Smooth muscle cell of the brain vasculature (primary cell): ENCODE measurements around the gene SH2D5.
"Not testable (repeated sequence)": the region's sequence is repeated elsewhere in the genome, so short reads cannot be mapped to it uniquely, and the experiment has no call there.

Experiments used
- DNase-seq: peaks from one replicate; pipeline ENCODE4 v3.0.0-alpha.2; 2012; ENCODE audit warnings: low read depth, low spot score

SH2D5 gene

GRCh38 chr1:20728371-20729154 is 3.9 kb downstream of the SH2D5 start:
- no peak for DNase-seq

DNA sequence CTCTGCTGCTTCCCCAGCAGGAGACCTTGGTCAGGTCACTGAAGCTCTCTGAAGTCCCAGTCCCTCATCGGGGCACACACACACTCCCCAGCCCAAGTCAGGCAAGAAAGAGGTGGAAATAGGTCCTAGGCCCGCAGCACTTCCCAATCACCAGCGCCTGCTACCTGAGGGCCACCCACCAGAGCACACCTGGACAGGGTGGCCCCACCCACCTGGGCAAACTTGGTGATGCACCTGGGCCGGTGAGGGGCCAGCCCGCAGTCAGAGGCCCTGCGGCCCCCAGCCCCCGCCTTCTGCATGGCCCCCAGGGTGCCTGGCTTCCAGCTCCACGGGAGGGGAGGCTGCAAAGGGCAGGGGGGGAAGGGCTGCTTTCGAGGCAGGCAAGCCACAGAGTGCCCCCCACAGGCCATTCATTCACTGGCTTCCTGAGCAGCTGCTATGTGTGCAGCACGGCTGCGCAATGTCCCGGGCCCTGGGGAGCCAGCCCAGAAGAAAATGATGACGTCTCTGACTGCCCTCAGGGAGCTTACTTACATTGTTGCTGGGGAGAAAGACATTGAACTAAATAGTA is 4.7 kb downstream of the SH2D5 start:
- no peak for DNase-seq

DNA sequence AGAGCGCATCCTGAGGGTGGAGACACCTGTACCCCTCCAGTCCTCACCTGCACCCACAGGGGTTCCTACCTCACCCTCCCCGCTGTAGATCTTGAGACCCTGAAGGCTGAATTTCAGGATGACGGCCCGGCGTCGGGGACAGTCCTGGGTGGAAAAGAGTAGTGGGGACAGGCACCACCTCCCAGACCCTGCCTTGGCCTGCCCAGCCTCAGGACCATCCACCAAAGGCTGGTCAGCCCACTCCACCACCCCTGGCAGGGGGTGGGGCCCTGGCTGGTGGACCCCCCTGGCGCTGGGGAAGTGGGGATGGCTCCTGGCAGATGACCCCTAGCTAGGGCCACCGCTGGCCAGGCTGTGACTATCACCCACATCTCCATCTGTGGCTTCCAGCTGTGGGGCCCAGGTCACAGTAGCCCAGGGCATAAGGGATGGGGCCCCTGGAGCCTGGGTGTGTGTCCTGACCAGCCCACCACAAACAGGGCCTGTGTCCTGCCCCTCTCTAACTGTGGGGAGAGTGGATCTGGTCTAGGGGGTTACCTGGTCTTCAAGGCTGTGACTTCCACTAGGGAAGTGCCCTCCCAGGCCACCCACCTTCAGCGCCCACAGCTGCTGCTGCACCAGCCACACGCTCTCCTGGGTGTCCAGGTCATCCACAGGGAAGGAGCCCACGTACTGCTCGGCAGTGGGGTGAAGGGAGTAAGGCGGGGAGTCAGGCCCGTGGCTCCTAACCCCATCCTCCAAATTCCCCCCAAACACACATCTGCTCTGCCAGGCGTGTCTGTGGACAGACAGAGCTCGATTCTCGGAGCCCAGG is 5.4 kb downstream of the SH2D5 start:
- DNase-seq: no peak

- no peak for DNase-seq
Observed at GRCh38 chr1:20726118-20726911, 6.2 kb downstream of the SH2D5 start.

DNA sequence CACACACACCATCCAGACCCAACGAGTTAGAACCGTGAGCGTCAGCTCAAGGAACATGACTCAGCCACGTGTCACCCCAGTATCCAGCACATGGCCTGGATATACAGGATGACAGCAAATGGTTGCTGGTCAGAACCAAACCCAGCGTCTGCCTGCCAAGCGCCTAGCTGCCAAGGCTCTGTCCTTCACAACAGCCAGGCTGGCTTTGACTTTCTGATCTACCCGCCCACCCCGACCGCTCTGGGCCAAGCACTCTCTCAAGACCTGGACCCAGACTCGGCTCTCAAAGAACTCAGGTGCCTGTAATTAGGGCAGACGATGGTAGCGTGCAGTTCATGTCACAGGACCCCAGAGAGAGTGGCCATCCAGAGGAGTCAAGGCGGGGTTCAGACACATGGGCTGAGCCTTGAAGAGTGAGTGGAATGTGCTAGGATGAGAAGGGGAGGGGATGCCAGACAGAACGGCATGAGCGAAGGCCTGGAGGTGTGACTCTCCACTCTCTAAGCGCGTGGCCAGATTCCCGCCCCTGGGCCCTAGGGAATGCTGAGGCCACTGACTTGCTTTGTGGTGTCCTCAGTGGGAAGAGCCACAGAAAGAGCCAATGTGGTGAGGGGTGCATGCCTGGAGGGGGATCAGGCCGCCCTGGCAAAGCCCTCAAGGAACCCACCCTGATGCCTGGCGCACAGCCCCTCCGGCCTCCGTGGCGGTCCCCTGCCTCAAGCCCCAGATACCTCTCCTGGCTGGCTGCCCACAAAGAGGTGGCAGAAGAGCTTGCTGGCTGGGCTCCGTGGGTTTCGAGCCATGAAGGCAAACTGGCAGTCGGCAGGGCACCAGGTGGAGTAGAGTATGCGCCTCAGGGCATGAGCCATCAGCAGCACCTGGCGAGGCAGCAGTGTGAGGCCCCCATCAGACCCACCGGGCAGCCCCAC is 7.0 kb downstream of the SH2D5 start:
- no peak for DNase-seq

GRCh38 chr1:20724364-20725188 is 7.9 kb downstream of the SH2D5 start:
- no peak for DNase-seq

DNA sequence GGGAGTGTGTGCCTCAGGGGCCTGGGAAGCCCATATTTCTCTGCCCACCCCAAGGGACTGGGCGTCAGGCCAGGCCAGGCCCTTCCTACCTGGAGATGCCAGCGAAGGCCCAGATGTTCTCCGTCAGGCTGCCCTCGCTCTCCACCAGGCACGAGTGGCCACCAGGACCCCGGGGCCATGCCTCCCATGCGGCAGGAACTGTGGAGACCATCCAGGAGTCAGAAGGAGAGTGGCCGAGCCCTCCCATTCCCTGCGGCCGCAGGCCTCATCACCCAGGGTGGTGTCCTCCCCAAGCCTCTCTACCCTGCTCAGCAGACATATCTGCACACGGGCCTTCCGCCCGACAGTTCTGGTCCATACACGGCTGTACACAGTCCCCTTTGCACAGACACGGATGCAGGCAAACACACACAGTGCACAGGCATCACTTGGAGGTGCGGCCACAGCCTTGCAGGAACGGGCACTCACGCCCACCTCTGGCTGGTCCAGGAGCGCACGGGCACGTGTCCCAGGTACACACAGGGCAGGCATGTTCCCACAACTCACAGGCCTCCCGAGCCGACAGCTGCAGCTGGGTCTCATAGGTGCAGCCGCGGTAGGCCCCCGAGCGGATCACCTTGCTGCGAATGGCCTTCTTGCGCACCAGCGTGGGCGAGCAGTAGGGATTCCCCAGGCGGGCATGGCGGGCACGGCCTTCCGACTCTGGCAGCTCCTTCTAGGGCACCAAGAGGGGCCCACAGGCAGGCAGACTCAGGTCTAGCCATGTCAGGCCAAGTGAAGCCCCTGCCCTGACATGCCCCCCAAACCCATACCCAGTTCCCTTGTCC is 8.8 kb downstream of the SH2D5 start:
- no peak for DNase-seq

DNA sequence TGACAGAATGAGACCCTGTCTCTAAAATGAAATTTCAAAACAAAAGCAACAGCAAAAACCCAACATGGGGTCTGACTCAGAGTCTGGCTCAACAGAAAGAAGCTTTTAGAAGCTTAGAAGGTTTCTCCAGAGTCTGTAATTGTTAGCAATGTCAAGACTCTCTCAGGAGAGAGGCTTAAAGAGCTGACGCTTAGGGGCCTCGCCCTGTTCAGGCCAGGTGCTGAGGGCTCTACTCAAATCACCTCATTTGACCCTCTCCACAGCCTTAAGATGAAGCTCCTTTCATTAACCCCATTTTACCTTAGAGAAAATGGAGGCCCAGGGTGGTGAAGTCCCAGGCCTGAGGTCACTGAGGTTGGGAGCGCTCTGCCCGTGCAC is 9.4 kb downstream of the SH2D5 start:
- DNase-seq: no peak

DNA sequence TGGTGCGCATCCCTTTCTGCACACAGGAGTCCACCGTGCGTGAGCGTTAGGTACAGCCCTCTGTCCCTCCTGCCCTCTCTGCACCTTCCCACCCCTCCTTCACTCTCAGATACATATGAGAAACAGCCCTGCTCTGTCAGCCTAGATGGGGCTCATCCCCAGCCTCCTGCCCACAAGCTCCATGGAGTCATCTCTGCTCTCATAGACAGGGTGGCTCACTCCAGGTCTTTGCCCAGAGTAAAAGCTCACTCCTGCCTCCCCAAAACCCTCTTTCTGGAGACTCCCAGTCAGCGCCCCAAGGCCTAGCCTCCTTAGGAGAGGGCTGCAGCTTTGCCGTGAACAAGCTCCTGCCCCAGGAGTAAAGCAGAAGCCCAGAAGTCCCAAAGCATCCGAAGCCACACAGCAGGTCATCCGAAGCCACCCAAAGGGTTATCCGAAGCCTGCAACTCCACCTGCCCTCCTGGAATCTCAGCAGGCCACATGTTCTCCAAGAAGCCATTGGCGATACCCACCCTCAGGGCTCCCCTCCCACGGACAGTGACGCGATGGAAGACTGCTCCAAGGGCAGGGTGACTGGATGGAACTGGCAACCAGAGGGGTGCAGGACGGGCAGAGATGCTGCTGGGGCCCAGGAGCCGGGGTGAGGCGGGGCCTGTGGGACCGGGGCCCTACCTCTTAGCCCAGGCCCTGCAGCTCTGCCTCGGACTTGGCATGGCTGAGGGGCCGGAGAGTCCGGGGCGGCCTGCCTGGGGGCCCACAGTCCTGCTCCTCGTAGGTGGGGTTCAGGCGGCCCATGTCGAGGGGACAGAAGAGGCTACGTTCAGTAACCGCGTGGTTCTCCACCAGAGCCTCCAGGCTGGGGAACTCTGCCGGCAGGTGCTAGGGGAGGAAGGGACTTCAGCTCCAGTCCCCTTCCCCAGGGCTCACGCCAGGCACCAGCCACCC is 11.1 kb downstream of the SH2D5 start:
- DNase-seq: no peak

- DNase-seq: no peak
Observed at GRCh38 chr1:20720631-20721091, 11.8 kb downstream of the SH2D5 start.

DNA sequence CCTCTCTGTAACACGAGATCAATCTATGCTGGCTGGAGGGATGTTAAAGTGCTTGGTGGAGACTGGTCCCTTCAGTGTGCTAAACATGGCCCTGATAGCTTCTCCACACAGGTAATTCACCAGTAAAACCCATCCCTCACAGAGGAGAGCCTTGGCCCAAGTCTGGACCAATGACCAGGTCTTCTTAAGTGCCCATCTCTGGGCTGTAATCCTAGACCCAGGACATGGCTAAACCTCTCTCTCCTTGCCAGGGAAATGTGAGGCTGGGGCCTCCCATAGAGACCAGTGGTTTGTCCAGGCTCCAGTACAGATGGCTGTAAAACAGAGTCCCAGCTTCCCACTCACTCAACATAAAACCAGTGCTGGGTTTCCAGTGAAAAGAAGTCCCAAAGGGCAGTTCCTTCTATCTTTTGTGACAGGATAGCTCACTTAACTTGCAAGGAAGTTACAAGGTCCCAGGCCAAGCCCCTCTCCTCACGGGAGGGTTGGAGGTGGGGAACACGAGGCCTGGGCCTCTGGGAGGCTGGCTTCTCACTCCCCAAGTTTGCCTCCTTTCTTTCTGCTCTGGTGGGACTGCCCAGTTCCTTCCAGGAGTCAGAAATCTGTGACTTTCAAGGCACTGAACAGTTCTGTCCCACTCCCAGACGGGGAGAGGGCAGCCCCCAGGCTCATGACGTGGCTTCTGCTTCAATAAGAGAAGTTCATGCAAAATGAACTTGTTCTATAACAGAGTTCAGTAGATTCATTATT is 12.5 kb downstream of the SH2D5 start:
- no peak for DNase-seq

- DNase-seq: no peak
Observed at GRCh38 chr1:20719261-20719660, 13.2 kb downstream of the SH2D5 start.

DNA sequence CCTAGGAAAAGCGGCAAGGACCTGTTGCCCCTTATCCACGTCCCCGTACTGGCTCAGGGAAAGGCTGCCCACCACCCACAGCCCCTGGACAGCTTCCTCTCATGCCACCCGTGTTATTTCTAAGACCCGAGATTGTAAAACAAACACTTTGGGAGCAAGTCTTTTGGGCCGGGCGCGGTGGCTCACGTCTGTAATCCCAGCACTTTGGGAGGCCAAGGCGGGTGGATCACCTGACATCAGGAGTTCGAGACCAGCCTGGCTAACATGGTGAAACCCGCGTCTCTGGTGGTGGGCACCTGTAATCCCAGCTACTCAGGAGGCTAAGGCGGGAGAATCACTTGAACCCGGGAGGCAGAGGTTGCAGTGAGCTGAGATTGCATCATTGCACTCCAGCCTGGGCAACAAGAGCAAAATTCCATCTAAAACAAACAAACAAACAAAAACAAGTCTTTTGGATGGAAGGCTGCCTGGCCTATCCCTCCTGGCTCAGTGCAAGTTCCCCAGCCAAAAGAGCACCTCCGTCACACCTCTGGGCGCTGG is 14.1 kb downstream of the SH2D5 start:
- not testable (repeated sequence) for DNase-seq

GRCh38 chr1:20717452-20718342 is 14.8 kb downstream of the SH2D5 start, which contains the start of gene KIF17:
KIF17 (minus strand) TSS chr1:20718007; CDS start chr1:20717706, 301 bp downstream.
- no peak for DNase-seq

GRCh38 chr1:20716232-20716631 is 16.3 kb downstream of the SH2D5 start:
- no peak for DNase-seq

- no peak for DNase-seq
Observed at GRCh38 chr1:20715406-20715805, 17.1 kb downstream of the SH2D5 start.
